ENCODE measurements around the gene ANKS6. TPM values are rescaled to one million over a fixed set of nuclear protein-coding genes. Genes with fewer than 3 reads are reported as not detected.

Gene ANKS6
- total RNA-seq, 2 experiments from 2014 or later: 15.8 to 17.4 TPM

GRCh38 chr9:98810102-98810842 lies 13.9 kb upstream of the ANKS6 start:
- ChIA-PET POLR2A (no interaction called here), CTCF (no interaction called here)
- intact Hi-C loops (cut with DNase I, micrococcal nuclease): loop anchor here in 1 of 2 experiments (5.0 kb wide), 1 partner anchor 307 kb away; no protein-coding TSS in a partner anchor
- DNase-seq (no peak), ATAC-seq (no peak)
- Mint-ChIP-seq H3K4me1 (peaks cover 35% of the 10 kb centered on the region), H3K27ac (no peak overlapping the region), H3K36me3 (ENCODE audit: low read depth) (peaks cover 4% of the 10 kb centered on the region), H3K4me3 (no peak overlapping the region), H3K9me3 (ENCODE audit: low read depth) (no peaks in the 10 kb centered on the region), H3K27me3 (no peaks in the 10 kb centered on the region)

GRCh38 chr9:98809311-98810101 lies 13.2 kb upstream of the ANKS6 start:
- no peak for DNase-seq
- CTCF ChIA-PET: interaction anchor here (2.3 kb wide), 1 partner anchor 39 kb away, joined by 12 read pairs; no protein-coding TSS in a partner anchor

DNA sequence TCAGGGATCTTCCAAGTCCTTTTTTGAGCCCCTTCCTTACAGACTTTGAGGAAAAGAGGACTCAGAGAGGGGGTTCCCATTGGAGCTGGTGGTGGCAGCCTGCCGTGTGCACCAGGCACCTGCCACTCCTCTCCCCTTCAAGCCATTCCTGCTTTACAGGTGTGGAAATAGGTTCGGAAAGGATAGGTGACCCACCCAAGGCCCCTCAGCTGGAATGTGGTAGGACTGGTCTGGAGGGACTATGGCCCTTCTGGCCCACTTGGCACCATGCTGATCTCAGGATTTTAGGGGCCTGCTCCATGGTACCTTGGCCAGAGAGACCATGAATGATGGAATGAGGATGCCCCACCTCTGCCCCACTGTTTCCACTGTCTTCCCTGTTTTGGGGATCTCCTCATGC lies 12.5 kb upstream of the ANKS6 start:
- Mint-ChIP-seq H3K27me3 (no peaks in the 10 kb centered on the region), H3K27ac (no peak overlapping the region), H3K36me3 (ENCODE audit: low read depth) (peaks cover 3% of the 10 kb centered on the region), H3K9me3 (ENCODE audit: low read depth) (no peaks in the 10 kb centered on the region), H3K4me1 (peaks cover 35% of the 10 kb centered on the region), H3K4me3 (peak overlapping the region; percentile 81)
- DNase-seq (no peak), ATAC-seq (no peak)
- ChIA-PET POLR2A (no interaction called here), CTCF (interaction anchor here (1.3 to 3.1 kb wide), 3 partner anchors 14 to 40 kb away, joined by 3 to 57 read pairs (median 12); partner anchors contain the start of gene ANKS6)
- intact Hi-C loops (cut with DNase I, micrococcal nuclease): loop anchor here in 1 of 2 experiments (10.0 kb wide), 1 partner anchor 306 kb away; no protein-coding TSS in a partner anchor

More at GRCh38 chr9:98809311-98810101, 13.2 kb upstream of the ANKS6 start:
- Mint-ChIP-seq H3K27me3 (no peaks in the 10 kb centered on the region), H3K4me1 (peaks cover 35% of the 10 kb centered on the region), H3K36me3 (ENCODE audit: low read depth) (peaks cover 3% of the 10 kb centered on the region), H3K4me3 (peak overlapping the region; percentile 81), H3K9me3 (ENCODE audit: low read depth) (no peaks in the 10 kb centered on the region), H3K27ac (no peak overlapping the region)
- intact Hi-C loops (cut with DNase I, micrococcal nuclease): loop anchor here (5.0 to 10.0 kb wide), 2 partner anchors 305 to 308 kb away; no protein-coding TSS in a partner anchor
- ATAC-seq: no peak
- POLR2A ChIA-PET: no interaction called here

DNA sequence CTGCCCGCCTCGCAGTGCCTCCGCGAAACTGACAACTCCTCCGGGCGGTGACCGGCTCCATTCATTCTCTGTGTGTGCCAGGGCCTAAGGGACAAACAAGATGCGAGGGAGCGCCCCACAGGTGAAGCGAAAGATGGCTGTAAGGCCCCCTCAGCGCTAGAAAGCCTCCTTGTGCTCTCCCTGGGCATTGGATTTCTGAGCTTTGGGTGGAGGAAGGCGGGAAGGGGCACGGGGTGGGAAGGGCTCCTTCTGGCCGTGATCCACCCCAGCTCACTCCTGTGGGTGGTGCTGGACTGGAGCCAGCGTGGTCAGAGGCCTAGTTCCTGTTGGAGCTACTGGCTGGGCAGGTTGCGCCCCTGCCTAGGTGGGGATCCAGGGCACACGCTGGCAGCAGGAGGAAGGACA lies 12.1 kb upstream of the ANKS6 start:
- DNase-seq (peak; percentile 33), ATAC-seq (no peak)
- POLR2A ChIA-PET: no interaction called here
- Mint-ChIP-seq H3K27ac (peak overlapping the region; percentile 65), H3K9me3 (ENCODE audit: low read depth) (no peaks in the 10 kb centered on the region), H3K4me1 (peaks cover 35% of the 10 kb centered on the region), H3K4me3 (peak overlapping the region; percentile 81), H3K36me3 (ENCODE audit: low read depth) (peaks cover 3% of the 10 kb centered on the region), H3K27me3 (peaks cover under 1% of the 10 kb centered on the region)
- intact Hi-C loops (cut with DNase I, micrococcal nuclease): loop anchor here in 1 of 2 experiments (10.0 kb wide), 1 partner anchor 306 kb away; no protein-coding TSS in a partner anchor
- CTCF ChIA-PET: interaction anchor here (0.7 to 3.1 kb wide), 5 partner anchors 14 to 40 kb away, joined by 3 to 57 read pairs (median 3); partner anchors contain the start of gene ANKS6

- H3K27me3 Mint-ChIP-seq: peaks cover 3% of the 10 kb centered on the region
- no peaks in the 10 kb centered on the region for H3K9me3 Mint-ChIP-seq (ENCODE audit: low read depth)
- peak overlapping the region; percentile 65 for H3K27ac Mint-ChIP-seq
- ChIA-PET POLR2A (interaction anchor here (1.4 kb wide), 1 partner anchor 10 kb away, joined by 3 read pairs; no protein-coding TSS in a partner anchor), CTCF (interaction anchor here (0.7 to 3.1 kb wide), 6 partner anchors 13 to 550 kb away, joined by 3 to 57 read pairs (median 4); partner anchors contain the start of gene ANKS6)
- peak; percentile 62 for DNase-seq
- peak; percentile 37 for ATAC-seq
- H3K4me3 Mint-ChIP-seq: peak overlapping the region; percentile 81
- H3K4me1 Mint-ChIP-seq: peaks cover 35% of the 10 kb centered on the region
- intact Hi-C loops (cut with DNase I, micrococcal nuclease): loop anchor here (1.0 to 10.0 kb wide), 3 partner anchors 12 to 307 kb away; partner anchors contain the start of gene ANKS6 (in 1 of the 2)
- H3K36me3 Mint-ChIP-seq (ENCODE audit: low read depth): peaks cover 3% of the 10 kb centered on the region
Observed at GRCh38 chr9:98807814-98808195, 11.4 kb upstream of the ANKS6 start.

DNA sequence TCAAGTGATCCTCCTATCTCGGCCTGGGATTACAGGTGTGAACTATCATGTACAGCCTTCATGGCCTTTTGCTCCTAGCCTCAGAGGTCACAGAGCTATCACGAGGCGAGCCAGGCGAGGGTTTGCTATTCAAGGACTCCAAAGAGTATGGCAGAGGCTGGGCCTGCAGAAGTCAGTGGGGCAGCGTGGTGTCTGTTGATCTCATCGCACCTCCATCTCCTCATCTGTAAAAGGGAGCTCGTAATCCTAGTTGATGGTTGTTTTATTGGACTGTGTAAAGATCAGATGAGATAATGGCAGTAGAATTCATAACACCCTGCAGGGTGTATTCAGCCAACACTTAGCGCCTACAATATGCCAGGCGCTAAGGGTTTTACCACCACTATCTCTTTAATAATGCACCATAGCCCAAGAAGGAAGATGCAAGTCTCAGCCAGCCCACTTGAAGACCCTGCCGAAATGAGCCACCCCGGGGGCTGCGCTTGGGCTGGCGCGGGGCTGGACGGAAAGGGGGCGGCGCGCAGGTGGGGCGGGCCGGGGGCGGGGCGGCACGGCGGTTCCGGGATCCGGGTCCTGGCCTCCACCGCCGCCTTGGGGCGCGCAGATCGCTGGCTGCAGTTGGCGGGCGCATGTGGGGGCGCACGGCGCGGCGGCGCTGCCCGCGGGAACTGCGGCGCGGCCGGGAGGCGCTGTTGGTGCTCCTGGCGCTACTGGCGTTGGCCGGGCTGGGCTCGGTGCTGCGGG lies 10.9 kb upstream of the ANKS6 start, which contains the start of gene GALNT12:
Gene GALNT12, plus strand, starts transcription at position 601 of the 744 bp plus-strand sequence. Its CDS starts 29 bp downstream, at position 630.
- peaks cover 35% of the 10 kb centered on the region for H3K4me1 Mint-ChIP-seq
- ChIA-PET POLR2A (interaction anchor here (1.4 kb wide), 1 partner anchor 10 kb away, joined by 3 read pairs; no protein-coding TSS in a partner anchor), CTCF (interaction anchor here (0.8 to 3.1 kb wide), 11 partner anchors 13 to 917 kb away, joined by 3 to 57 read pairs (median 4); partner anchors contain the start of gene ANKS6)
- ATAC-seq: peak; percentile 63
- H3K27ac Mint-ChIP-seq: peak within 1 kb of the TSS; percentile 65
- no peaks in the 10 kb centered on the region for H3K9me3 Mint-ChIP-seq (ENCODE audit: low read depth)
- peaks cover 3% of the 10 kb centered on the region for H3K27me3 Mint-ChIP-seq
- H3K4me3 Mint-ChIP-seq: peak within 1 kb of the TSS; percentile 81
- H3K36me3 Mint-ChIP-seq (ENCODE audit: low read depth): peaks cover 3% of the 10 kb centered on the region
- intact Hi-C loops (cut with DNase I, micrococcal nuclease): loop anchor here (1.0 to 10.0 kb wide), 3 partner anchors 11 to 308 kb away; partner anchors contain the start of gene ANKS6 (in 1 of the 2)
- peak; percentile 74 for DNase-seq

DNA sequence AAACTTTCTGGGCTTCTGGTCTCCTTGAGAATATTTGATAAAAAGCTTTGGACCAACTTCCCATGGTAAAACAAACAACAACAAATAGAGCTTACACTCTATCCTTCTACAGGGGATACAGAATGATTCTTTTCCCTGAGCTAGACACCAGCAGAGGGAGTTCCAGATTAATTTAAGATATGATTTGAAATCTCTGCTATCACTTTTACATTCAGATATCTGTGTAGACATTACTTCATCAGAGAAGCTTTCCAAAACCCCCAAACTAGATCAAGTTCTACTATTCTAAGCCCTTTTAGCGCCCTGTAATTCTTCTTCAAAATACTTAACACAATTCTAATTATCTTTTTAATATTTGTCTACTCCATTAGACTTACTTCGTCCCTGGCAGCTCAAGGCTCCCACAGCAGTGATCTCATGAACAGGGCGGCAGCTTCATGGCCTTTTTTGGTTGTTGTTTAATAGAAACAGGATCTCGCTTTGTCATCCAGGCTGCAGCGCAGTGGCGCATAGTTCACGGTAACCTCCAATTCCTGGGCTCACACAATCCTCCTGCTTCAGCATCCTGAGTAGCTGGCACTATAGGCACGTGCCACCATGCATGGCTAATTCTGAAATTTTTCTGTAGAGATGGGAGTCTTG lies 10.2 kb upstream of the ANKS6 start:
- intact Hi-C loops (cut with DNase I, micrococcal nuclease): loop anchor here (1.0 to 10.0 kb wide), 4 partner anchors 10 to 308 kb away; partner anchors contain the start of gene ANKS6 (in 1 of the 2)
- no peak overlapping the region for H3K27ac Mint-ChIP-seq
- ATAC-seq (no peak), DNase-seq (no peak)
- H3K4me1 Mint-ChIP-seq: peaks cover 29% of the 10 kb centered on the region
- peaks cover 3% of the 10 kb centered on the region for H3K27me3 Mint-ChIP-seq
- peaks cover 3% of the 10 kb centered on the region for H3K36me3 Mint-ChIP-seq (ENCODE audit: low read depth)
- ChIA-PET CTCF (interaction anchor here (0.8 to 3.1 kb wide), 8 partner anchors 12 to 916 kb away, joined by 3 to 57 read pairs (median 4); partner anchors contain the start of gene ANKS6), POLR2A (interaction anchor here (1.4 kb wide), 1 partner anchor 9 kb away, joined by 3 read pairs; no protein-coding TSS in a partner anchor)
- H3K9me3 Mint-ChIP-seq (ENCODE audit: low read depth): no peaks in the 10 kb centered on the region
- peak overlapping the region; percentile 74 for H3K4me3 Mint-ChIP-seq

DNA sequence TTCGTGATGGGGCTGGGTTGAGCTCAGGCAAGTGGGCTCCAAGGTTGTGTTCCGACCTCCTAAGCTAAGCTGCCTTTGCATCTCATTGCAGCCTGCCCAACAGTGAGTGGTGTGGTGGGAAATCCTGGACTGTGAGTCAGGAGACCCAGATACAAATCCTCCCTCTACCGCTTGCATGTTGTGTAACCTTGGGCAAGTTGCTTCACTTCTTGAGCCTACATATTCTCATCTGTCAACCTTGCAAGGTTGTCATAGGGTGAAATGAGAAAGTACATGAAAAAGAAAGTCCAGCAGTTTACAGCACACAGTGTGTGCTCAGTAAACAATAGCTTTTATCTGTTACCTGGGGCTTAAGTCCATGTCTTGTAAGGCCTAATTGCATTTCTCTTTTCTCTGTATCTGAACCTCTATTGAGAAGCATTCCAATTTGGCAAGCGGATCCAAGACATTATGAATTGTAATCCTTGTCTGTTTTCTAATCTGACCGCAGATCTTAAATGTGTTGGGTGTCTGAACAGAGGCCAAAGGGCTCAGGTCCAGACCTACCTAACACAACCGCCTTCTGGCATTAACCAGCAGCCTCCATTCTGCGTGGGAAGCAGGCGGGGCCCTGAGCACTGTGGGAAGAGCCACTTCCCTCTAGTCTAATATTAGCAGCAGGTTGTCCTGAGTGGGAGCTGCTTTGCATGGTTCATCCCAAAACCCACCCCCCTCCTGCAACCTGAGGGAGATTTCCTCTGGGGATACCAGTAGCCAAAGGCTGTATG lies 9.3 kb upstream of the ANKS6 start:
- intact Hi-C loops (cut with DNase I, micrococcal nuclease): loop anchor here (1.0 to 10.0 kb wide), 3 partner anchors 193 to 309 kb away; no protein-coding TSS in a partner anchor
- peaks cover 21% of the 10 kb centered on the region for H3K4me1 Mint-ChIP-seq
- DNase-seq (no peak), ATAC-seq (no peak)
- H3K27me3 Mint-ChIP-seq: peaks cover 3% of the 10 kb centered on the region
- H3K36me3 Mint-ChIP-seq (ENCODE audit: low read depth): no peaks in the 10 kb centered on the region
- no peak overlapping the region for H3K27ac Mint-ChIP-seq
- ChIA-PET CTCF (interaction anchor here (1.1 to 3.1 kb wide), 5 partner anchors 11 to 252 kb away, joined by 4 to 57 read pairs (median 8); partner anchors contain the start of gene ANKS6), POLR2A (no interaction called here)
- no peak overlapping the region for H3K4me3 Mint-ChIP-seq
- no peaks in the 10 kb centered on the region for H3K9me3 Mint-ChIP-seq (ENCODE audit: low read depth)

GRCh38 chr9:98804083-98804482 lies 7.7 kb upstream of the ANKS6 start:
- Mint-ChIP-seq H3K4me3 (no peak overlapping the region), H3K36me3 (ENCODE audit: low read depth) (no peaks in the 10 kb centered on the region), H3K9me3 (ENCODE audit: low read depth) (no peaks in the 10 kb centered on the region), H3K27me3 (peaks cover 3% of the 10 kb centered on the region), H3K4me1 (peaks cover 11% of the 10 kb centered on the region), H3K27ac (no peak overlapping the region)
- no peak for ATAC-seq
- DNase-seq: no peak
- ChIA-PET CTCF (no interaction called here), POLR2A (no interaction called here)
- intact Hi-C loops (cut with DNase I, micrococcal nuclease): loop anchor here in 1 of 2 experiments (10.0 kb wide), 1 partner anchor 311 kb away; no protein-coding TSS in a partner anchor

Data from activated CD4-positive, alpha-beta T cell treated with anti-CD3 and anti-CD28 coated beads for 36 hours (primary cell).